ENCODE results near the gene SUMF2.
"Not testable (repeated sequence)": the region's sequence is repeated elsewhere in the genome, so short reads cannot be mapped to it uniquely, and the experiment has no call there.

SUMF2 gene

GRCh38 chr7:56053379-56053778 is 10.7 kb upstream of the SUMF2 start:
- Histone ChIP-seq H3K4me3 (no peak overlapping the region), H3K27ac (peak overlapping the region in 1 of 21 experiments; percentile 91)

DNA sequence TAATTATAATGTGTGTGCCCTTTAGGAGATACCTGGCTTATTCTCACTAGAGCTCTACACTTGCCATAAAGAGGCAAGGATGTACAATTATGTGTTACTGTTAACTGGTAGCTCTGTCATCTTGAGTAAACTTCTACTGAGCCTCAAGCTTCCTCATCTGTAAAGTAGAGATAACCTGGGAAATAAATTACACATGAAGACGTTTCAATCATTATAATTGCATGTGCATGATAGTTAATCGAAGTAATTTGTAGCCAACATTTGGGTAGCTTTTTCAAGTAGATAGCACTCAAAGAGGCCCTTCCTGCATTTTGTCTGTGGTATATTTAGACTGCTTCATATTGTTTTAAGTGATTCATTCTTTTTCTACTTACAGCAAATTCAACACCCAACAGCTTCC is 10.1 kb upstream of the SUMF2 start:
- H3K27ac ChIP-seq, result no peak overlapping the region
- H3K4me3 ChIP-seq, result no peak overlapping the region

GRCh38 chr7:56062382-56062781 is 1.7 kb upstream of the SUMF2 start:
- peak overlapping the region in 1 of 21 experiments; percentile 93 for H3K27ac ChIP-seq
- H3K4me3 ChIP-seq, result no peak overlapping the region

DNA sequence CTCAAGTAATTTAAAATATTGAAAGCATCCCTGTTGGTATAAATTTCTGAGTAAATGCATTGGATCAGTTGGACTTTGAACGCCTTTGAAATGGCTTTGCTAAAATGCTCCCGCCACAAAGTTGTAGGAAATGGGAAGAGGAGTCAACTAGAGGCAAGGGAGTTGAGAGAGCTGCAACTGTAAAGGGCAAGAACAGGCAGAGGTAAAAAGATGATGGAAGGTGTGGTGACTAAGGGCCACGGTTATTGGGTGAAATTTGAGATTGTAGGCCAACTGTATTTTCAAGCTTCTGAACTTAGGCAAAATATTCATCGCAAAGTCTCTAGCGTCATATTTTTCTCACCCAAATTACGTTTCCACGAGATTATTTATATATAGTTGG is 595 bp upstream of the SUMF2 start:
- Histone ChIP-seq H3K4me3 (peak overlapping the region in 6 of 7 experiments; percentile 60 to 91 (median 72)), H3K27ac (peak overlapping the region in 19 of 21 experiments; percentile 64 to 97 (median 92))

- H3K27ac ChIP-seq, result not testable (repeated sequence)
Measured at GRCh38 chr7:56066376-56066775, 2.3 kb downstream of the SUMF2 start.

DNA sequence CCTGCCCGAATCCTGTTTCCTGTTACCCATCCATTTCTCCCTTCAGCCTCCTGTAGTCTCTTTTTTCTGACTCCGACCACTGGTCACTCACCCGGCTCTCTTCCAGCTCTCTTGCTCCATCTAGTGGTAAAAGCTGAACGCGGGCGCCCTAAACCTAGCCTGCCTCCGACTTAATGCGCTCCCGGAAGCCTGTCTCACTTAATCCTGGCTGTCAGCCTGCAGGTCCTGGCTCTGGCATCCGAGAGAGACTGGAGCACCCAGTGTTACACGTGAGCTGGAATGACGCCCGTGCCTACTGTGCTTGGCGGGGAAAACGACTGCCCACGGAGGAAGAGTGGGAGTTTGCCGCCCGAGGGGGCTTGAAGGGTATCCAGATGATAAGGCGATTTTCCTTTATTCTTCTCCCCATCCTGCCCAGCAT is 10.3 kb downstream of the SUMF2 start:
- Histone ChIP-seq H3K27ac (peak overlapping the region in 3 of 21 experiments; percentile 1 to 47 (median 41)), H3K4me3 (no peak overlapping the region)

More at GRCh38 chr7:56066376-56066775, 2.3 kb downstream of the SUMF2 start:
- H3K4me3 ChIP-seq, result not testable (repeated sequence)

GRCh38 chr7:56077681-56078080 is 13.6 kb downstream of the SUMF2 start:
- peak overlapping the region in 1 of 21 experiments; percentile 51 for H3K27ac ChIP-seq
- no peak overlapping the region for H3K4me3 ChIP-seq

GRCh38 chr7:56078196-56078595 is 14.1 kb downstream of the SUMF2 start:
- H3K4me3 ChIP-seq, result no peak overlapping the region
- H3K27ac ChIP-seq, result peak overlapping the region in 6 of 21 experiments; percentile 7 to 64 (median 47)

DNA sequence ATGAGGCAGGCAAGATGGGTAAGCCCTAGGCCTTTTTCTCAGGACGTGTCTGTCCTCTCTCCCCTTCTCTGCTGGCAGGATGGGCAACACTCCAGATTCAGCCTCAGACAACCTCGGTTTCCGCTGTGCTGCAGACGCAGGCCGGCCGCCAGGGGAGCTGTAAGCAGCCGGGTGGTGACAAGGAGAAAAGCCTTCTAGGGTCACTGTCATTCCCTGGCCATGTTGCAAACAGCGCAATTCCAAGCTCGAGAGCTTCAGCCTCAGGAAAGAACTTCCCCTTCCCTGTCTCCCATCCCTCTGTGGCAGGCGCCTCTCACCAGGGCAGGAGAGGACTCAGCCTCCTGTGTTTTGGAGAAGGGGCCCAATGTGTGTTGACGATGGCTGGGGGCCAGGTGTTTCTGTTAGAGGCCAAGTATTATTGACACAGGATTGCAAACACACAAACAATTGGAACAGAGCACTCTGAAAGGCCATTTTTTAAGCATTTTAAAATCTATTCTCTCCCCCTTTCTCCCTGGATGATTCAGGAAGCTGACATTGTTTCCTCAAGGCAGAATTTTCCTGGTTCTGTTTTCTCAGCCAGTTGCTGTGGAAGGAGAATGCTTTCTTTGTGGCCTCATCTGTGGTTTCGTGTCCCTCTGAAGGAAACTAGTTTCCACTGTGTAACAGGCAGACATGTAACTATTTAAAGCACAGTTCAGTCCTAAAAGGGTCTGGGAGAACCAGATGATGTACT is 15.5 kb downstream of the SUMF2 start:
- Histone ChIP-seq H3K27ac (peak overlapping the region in 16 of 21 experiments; percentile 5 to 71 (median 50)), H3K4me3 (no peak overlapping the region)

GRCh38 chr7:56080726-56081435 is 16.8 kb downstream of the SUMF2 start:
- H3K27ac ChIP-seq, result peak overlapping the region in 6 of 21 experiments; percentile 35 to 69 (median 54)
- not testable (repeated sequence) for H3K4me3 ChIP-seq

- Histone ChIP-seq H3K27ac (no peak overlapping the region), H3K4me3 (no peak overlapping the region)
Measured at GRCh38 chr7:56081626-56082340, 17.7 kb downstream of the SUMF2 start.

- Histone ChIP-seq H3K4me3 (no peak overlapping the region), H3K27ac (peak overlapping the region in 1 of 21 experiments; percentile 44)
Measured at GRCh38 chr7:56083150-56083785, 19.2 kb downstream of the SUMF2 start.

GRCh38 chr7:56086761-56087160 is 22.7 kb downstream of the SUMF2 start:
- H3K27ac ChIP-seq, result no peak overlapping the region
- no peak overlapping the region for H3K4me3 ChIP-seq

DNA sequence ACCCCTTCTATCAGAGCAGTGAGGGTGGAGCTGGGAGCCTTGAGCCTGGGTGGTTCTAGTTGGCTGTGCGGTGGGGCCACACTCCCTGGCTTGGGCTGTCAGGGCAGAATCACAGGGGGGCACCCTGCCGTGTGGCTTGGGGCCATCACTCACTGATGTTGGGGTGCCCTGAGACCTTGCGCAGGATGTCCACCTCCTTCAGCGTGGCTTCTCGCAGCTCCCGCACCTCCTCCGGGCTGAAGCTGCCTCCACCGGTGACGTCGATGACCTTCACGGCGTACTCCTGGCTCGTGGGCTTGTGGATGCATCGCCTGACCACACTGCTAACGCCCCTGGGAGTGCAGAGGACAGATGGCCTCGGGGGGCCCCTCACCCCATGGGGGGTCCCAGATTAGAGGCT is 23.4 kb downstream of the SUMF2 start:
- Histone ChIP-seq H3K4me3 (no peak overlapping the region), H3K27ac (no peak overlapping the region)

GRCh38 chr7:56091591-56091990 is 27.5 kb downstream of the SUMF2 start:
- peak overlapping the region in 14 of 21 experiments; percentile 12 to 84 (median 68) for H3K27ac ChIP-seq
- H3K4me3 ChIP-seq, result no peak overlapping the region

DNA sequence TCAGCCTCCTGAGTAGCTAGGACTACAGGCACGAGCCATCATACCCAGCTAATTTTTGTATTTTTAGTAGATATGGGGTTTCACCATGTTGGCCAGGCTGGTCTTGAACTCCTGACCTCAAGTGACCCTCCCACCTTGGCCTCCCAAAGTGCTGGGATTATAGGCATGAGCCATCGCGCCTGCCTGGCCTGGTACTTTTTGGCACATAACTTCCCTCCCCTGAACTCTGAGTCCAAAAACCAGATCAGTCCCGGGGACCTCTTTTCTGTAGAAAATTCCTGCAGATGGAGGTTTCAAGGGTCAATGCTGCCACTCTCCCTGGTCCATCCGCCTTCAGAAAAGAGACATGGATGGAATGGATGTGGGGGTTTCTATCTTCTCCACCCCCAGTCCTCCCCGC is 28.3 kb downstream of the SUMF2 start:
- peak overlapping the region in 18 of 21 experiments; percentile 7 to 84 (median 66) for H3K27ac ChIP-seq
- H3K4me3 ChIP-seq, result peak overlapping the region in 1 of 7 experiments; percentile 8

DNA sequence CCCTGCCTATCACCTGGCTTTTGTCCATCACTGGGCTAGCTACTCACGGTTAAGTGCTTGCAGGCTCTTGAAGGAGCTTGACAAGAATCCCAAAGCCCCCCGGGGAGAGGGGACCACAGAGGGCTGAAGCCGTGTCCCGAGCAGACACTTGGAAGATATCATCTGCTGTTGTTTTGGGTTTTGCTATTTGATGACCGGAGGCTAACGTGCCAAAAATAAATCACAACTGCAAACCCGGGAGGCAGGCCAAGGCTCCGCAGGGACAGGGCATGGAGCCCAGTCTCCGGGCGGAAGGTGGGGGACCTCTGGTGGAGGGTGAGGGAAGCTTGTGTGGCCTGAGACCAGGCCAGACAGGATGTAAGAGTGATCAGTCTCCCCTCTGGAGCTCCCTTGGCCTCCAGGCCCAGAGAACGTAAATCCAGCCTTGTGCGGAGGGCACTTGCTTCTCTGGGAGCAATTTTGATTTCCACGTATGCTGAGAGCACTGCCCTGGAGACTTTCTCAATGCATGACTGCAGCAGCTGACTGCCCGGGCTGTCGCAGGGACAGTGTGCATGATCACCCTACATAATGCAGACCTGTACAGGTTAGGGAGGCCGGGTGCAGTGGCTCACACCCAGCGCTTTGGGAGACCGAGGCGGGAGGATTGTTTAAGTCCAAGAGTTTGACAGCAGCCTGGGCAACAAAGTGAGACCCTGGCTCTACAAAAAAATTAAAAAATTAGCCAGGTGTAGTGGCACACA is 28.9 kb downstream of the SUMF2 start, which contains the start of gene PHKG1:
PHKG1 (minus strand) TSS at position 164 of the 743 bp plus-strand sequence. CDS start 4,011 bp downstream, outside the sequence.
- Histone ChIP-seq H3K4me3 (peak within 1 kb of the TSS in 1 of 7 experiments; percentile 8), H3K27ac (peak within 1 kb of the TSS in 18 of 21 experiments; percentile 7 to 84 (median 66))

DNA sequence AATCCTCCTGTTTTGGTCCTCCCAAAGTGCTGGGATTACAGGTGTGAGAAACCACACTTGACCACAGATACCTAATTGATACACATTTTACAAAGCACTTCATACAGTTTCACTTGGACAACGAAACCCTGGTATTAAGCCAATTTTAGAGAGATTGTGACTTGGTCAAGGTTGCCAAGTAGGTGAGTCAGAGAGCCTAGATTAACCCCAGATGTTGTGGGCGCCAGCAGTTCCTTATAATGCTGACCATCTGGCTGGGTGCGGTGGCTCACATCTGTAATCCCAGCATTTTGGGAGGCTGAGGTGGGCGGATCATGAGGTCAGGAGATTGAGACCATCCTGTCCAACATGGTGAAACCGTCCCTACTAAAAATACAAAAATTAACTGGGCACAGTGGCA is 33.6 kb downstream of the SUMF2 start:
- H3K4me3 ChIP-seq, result no peak overlapping the region
- peak overlapping the region in 3 of 21 experiments; percentile 16 to 39 (median 17) for H3K27ac ChIP-seq

Measured in skin epidermis (tissue), 12 donors.